Ureter (tissue), 1 donor: ENCODE data around the gene LINGO1. TPM values are rescaled to one million over a fixed set of nuclear protein-coding genes. Genes with fewer than 3 reads are reported as not detected.

Experiments used
- DNase-seq: peaks from one replicate; pipeline ENCODE4 v3.0.0-alpha.2; 2020; ENCODE audit warnings: low spot score
- total RNA-seq: library from RNA; stranded (reverse); gene quantifications from one replicate; pipeline ENCODE4 v1.2.4, GENCODE V29; 2023
- donor health status: DM: yes; HTN: yes; CAD: no.

The LINGO1 gene, protein sequence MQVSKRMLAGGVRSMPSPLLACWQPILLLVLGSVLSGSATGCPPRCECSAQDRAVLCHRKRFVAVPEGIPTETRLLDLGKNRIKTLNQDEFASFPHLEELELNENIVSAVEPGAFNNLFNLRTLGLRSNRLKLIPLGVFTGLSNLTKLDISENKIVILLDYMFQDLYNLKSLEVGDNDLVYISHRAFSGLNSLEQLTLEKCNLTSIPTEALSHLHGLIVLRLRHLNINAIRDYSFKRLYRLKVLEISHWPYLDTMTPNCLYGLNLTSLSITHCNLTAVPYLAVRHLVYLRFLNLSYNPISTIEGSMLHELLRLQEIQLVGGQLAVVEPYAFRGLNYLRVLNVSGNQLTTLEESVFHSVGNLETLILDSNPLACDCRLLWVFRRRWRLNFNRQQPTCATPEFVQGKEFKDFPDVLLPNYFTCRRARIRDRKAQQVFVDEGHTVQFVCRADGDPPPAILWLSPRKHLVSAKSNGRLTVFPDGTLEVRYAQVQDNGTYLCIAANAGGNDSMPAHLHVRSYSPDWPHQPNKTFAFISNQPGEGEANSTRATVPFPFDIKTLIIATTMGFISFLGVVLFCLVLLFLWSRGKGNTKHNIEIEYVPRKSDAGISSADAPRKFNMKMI
- 1.7 TPM for total RNA-seq

DNA sequence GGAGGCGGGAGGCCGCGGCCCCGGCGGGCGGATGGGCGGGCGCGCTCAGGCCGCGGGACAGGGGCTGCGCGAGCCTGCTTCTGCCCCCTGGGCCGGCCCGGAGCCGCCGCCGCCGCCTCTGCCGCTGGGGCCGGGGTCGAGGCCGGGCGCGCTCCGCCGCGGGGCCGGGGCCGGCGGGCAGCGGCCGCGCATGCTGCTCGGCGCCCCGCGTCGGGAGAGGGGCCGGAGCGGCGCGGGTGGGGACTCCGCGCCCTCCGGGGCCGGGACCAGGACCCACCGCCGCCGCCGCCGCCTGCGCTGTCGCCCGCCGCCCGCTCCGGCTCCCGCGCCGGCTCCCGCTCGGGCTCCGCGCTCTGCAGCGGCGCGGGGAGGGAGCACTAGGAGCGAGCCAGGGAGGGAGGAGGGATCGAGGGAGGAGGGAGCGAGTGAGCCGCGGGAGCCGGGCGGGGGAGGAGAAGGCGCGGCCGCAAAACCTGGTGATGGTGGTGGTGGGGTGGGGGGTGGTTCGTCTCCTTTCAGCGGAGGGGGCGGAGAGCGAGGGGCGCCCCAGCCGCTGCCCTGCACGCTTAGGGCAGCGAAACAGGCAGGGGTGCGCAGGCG is at the start of gene LINGO1:
Gene LINGO1, minus strand, starts transcription at position 379 of the 600 bp plus-strand sequence. CDS start 597 bp downstream, outside the sequence.
- DNase-seq = no peak

GRCh38 chr15:77681362-77681761 is 48.6 kb upstream of the LINGO1 start:
- no peak for DNase-seq

- DNase-seq = no peak
Measured at GRCh38 chr15:77676569-77677375, 44.1 kb upstream of the LINGO1 start.

- no peak for DNase-seq
Measured at GRCh38 chr15:77675806-77676415, 43.2 kb upstream of the LINGO1 start.

GRCh38 chr15:77674327-77674726 is 41.6 kb upstream of the LINGO1 start:
- no peak for DNase-seq

GRCh38 chr15:77673866-77674265 is 41.2 kb upstream of the LINGO1 start:
- DNase-seq = no peak

DNA sequence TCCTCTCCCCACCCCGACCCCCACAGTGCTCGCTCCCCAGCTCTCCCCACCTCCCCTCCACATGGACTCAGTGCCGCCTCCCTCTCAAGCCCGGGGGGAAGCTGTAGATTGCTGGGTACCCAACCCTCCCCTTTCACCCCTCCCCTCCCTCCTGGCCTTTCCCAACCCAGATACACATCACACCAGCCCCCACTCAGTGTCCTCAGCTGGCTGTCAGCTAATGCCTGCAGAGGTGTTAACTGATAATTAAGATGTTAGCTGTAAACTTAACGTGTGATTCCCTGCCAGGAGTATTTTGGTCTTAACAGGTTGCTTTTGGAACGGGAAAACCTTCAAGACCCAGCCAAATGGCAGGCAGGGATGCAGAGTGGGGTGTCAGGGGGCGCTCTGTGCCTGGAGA is 39.4 kb upstream of the LINGO1 start:
- DNase-seq = no peak

- no peak for DNase-seq
Measured at GRCh38 chr15:77671362-77672056, 38.8 kb upstream of the LINGO1 start.

GRCh38 chr15:77670558-77671361 is 38.0 kb upstream of the LINGO1 start:
- DNase-seq = no peak

DNA sequence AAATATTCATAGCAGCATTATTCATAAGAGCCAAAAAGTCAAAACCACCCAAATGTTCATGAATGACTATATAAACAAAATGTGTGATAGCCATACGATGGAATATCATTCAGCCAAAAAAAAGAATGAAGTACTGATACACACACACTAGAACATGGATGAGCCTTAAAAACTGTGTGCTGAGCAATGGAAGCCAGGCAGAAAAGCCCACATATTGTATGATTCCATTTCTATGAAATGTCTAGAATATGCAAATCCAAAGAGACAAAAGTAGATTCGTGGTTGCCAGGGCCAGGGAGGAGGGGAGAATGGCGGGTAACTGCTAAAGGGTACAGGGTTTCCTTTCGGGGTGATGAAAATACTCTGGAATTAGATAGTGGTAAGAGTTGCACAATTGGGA is 37.2 kb upstream of the LINGO1 start:
- DNase-seq = no peak

DNA sequence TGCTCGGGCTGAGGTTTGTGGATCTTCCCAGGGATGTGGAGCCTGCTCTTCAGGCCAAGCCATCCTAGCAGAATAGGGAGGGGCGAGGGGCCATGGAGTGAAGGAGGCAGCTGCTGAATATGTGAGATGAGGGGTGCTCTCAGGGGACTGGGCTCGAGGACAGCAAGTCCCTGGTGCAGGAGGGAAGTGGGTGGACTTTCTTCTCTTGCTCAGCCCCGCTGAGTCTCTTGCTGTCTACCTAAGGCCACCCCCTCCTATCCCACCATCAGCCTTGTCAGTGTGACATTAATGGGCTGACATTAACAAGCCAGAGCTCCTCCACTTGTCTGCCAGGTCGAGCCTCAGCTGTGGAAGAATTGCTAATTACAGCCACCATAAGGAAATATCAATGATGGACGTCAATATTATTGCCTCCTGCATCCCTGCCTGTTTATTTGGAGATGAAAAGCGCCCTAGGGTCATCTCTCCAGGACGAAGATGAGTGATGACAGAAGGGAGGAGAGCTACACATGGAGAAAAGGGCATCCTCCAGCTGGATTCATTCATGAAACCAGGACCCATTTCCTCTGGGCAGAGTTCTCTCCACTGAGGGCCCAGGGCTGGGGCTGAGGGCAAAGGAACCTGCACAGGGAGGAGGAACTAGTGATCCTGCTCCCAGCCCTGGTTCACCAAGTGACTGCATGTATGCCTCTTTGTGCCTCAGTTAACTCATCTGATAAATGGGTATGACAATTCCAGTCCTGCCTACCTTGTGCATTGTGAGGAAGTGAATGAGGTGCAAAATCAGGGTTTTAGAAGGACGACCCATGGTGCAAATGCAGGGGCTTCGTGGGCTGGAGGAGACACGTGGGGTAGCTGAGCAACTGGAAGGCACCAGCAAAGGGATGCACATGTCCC is 34.9 kb upstream of the LINGO1 start:
- DNase-seq = no peak

GRCh38 chr15:77666296-77666660 is 33.6 kb upstream of the LINGO1 start:
- DNase-seq = no peak

DNA sequence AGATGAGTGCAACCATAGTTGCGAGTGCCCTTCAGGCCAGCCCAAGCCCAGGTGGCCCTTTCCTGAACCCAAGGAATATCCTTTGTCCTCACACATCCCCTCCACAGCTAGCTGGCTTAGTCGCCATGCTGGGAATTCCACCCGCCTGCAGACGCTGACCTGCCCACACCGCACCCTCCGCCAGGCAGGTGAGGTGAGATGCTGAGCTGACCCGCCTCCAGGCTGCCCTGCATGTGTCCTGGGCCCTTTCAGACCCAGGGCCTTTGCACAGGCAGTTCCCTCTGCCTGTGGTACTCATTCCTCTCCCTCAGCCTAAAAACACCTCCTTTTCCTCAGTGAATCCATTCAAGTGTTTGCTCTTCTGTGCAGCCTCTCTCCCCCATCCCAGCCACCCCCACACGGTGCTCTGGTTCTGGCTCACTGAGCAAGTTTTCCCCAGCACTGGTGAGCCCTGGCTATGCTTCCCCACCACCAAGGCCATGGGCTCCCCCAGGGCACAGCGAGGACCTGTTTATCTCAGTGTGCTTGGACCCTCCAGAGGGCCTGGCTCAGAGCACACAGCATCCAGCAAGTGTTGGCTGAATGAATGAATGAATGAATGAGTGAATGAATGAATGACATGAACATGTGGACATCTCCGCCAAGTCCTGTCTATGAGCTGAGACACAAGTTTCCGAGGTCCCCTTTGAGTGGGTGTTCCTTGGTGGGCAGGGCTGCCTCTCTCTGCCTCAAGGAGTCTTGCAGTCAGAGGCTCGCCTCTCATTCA is 33.0 kb upstream of the LINGO1 start:
- DNase-seq = no peak

GRCh38 chr15:77664428-77664827 is 31.7 kb upstream of the LINGO1 start:
- no peak for DNase-seq

DNA sequence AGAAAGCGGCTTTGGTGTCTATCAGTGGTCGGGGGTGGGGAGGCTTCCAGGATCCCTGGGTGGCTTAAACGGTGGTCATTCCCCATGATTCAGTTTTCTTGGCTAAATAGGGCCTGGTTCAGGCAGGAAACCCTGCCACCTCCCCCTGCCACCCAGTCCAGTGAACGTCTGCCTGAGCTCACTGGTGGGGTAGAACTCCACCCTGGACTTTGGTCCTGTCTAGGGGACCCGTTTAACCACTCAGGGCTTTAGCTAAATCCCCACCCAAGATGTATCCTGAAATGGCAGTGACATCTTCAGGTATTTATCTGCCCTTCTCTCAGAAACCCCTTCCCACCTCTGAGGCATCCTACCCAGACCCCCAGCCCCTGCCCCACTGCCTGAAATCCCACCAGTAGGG is 30.5 kb upstream of the LINGO1 start:
- no peak for DNase-seq

- no peak for DNase-seq
Measured at GRCh38 chr15:77659350-77660321, 26.9 kb upstream of the LINGO1 start.

DNA sequence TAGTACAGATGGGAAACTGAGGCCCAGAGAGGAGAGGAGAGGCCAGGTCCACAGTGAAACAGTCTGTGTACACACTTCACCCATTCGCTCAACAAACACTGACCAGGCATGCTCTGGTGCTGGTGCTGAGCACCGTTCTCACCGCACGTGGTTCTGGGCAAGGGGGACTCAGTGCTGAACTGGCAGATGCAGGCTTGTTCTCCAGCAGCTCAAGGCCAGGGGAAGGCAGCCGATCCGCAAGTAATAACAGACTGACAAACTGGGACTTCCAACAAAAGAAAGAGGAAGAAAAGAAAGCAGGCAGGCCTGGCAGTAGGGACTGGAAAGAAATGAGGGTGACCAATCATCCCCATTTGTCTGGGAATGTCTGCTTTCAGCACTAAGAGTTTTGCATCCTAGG is 25.6 kb upstream of the LINGO1 start:
- DNase-seq = no peak
